Mucosa of stomach (tissue), 1 donor: ENCODE data around the gene DCLK1.

Source experiments
- H3K27me3 ChIP-seq: one replicate; pipeline ENCODE4 v1.7.0; 2013; ENCODE audit warnings: mild to moderate bottlenecking, low read length; ENCODE audit not compliant: control insufficient read depth, insufficient read depth
- H3K36me3 ChIP-seq: one replicate; pipeline ENCODE4 v1.7.0; 2013; ENCODE audit warnings: low read length; ENCODE audit not compliant: control insufficient read depth, insufficient read depth
- H3K4me1 ChIP-seq: one replicate; pipeline ENCODE4 v1.7.0; 2013; ENCODE audit warnings: mild to moderate bottlenecking, low read length; ENCODE audit not compliant: control insufficient read depth, insufficient read depth
- H3K4me3 ChIP-seq: one replicate; pipeline ENCODE4 v1.7.0; 2013; ENCODE audit warnings: low read length
- H3K9ac ChIP-seq: one replicate; pipeline ENCODE4 v1.7.0; 2013; ENCODE audit warnings: mild to moderate bottlenecking, low read length, moderate library complexity
- H3K9me3 ChIP-seq: one replicate; pipeline ENCODE4 v1.7.0; 2013; ENCODE audit warnings: mild to moderate bottlenecking, low read length, moderate library complexity; ENCODE audit not compliant: control insufficient read depth
- donor health status: Pancreatic carcinoma.

DCLK1 gene

GRCh38 chr13:35891507-35892441, 239.4 kb downstream of the DCLK1 start:
- no peaks in the 10 kb centered on the region for H3K27me3 ChIP-seq
- no peaks in the 10 kb centered on the region for H3K36me3 ChIP-seq
- H3K9me3 ChIP-seq, result no peaks in the 10 kb centered on the region
- no peaks in the 10 kb centered on the region for H3K4me1 ChIP-seq
- no peak overlapping the region for H3K9ac ChIP-seq
- H3K4me3 ChIP-seq, result no peak overlapping the region

DNA sequence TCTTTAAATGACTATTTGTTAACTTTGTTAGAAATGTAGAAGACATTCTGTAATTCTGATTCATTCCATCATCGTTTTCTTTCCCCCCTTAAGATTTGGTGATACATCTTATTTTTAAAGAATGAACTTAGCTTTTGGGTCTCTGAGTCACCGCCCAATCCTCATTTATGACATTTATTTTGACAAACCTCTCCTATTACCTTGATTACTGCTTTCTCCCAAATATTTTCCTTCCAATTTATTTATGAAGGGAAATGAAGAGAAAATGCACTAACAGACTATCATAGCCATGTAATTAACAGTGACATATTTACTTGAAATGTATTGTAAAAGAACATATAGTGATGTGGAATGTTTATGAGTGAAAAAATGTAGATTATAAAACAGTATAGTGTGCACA, 241.6 kb downstream of the DCLK1 start:
- Histone ChIP-seq H3K9ac (no peak overlapping the region), H3K4me3 (no peak overlapping the region), H3K36me3 (no peaks in the 10 kb centered on the region), H3K27me3 (no peaks in the 10 kb centered on the region), H3K9me3 (no peaks in the 10 kb centered on the region), H3K4me1 (no peaks in the 10 kb centered on the region)

- H3K27me3 ChIP-seq, result no peaks in the 10 kb centered on the region
- H3K4me3 ChIP-seq, result no peak overlapping the region
- H3K9ac ChIP-seq, result no peak overlapping the region
- H3K4me1 ChIP-seq, result no peaks in the 10 kb centered on the region
- H3K36me3 ChIP-seq, result no peaks in the 10 kb centered on the region
- no peaks in the 10 kb centered on the region for H3K9me3 ChIP-seq
These were observed 242.2 kb downstream of the DCLK1 start for GRCh38 chr13:35888981-35889380.

DNA sequence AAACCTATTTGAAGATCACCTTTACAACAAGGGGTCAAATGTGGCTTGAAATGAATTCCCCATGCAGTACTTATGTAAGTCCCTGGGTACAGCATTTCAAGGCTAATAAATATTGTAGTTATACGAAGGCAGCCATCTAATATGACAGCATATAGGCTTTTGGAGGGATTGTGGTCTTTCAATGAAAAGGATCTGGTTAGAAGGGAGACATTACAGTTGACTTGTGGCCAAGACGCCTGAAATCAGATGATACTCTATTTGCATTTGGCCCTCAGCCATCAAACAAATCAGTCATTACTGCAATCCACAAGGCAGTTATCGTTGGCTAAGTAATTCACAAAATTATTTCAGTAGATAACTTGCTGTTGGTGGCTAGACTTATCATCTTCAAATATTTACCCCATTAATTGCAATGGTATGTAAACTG, 242.7 kb downstream of the DCLK1 start:
- Histone ChIP-seq H3K27me3 (no peaks in the 10 kb centered on the region), H3K36me3 (no peaks in the 10 kb centered on the region), H3K4me1 (no peaks in the 10 kb centered on the region), H3K4me3 (no peak overlapping the region), H3K9me3 (no peaks in the 10 kb centered on the region), H3K9ac (no peak overlapping the region)

- Histone ChIP-seq H3K27me3 (no peaks in the 10 kb centered on the region), H3K4me3 (no peak overlapping the region), H3K36me3 (no peaks in the 10 kb centered on the region), H3K9ac (no peak overlapping the region), H3K9me3 (no peaks in the 10 kb centered on the region), H3K4me1 (no peaks in the 10 kb centered on the region)
These were observed 244.0 kb downstream of the DCLK1 start for GRCh38 chr13:35887115-35887666.

DNA sequence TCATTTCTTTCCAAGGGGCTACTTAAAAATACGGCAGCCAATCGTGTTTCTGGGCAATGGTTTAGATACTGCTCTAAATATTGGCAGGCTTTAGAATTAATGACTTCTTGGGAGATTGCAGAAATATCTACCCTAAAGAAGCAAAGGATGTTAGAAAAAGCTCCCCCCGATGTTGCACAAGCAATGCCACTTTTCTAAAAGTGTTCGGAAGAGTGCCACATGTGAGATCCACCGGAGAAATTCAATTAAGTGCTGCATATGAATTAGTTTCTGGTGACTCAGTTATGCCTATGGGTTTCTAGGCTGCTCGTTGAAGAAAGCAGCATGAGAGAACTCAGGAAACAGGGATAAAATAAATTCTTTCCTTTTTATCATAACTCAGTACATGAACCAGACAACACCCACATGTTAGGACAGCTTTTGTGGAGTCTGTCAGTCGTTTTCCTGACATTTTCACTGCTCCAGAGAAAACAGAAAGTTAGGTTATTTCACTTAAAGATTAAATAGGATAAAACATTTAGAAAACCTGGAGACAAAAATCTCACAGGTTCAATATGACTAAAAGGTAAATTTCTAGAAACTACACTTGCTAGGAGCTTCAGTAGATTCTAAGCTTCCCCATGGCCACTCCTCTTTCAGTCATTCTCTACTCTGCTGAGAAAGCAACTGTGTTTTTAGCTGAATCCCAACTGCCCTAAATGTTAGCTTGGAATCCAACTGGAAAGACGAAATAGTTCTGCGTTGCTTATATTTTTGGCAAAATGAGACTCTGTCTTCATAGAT, 244.7 kb downstream of the DCLK1 start:
- no peaks in the 10 kb centered on the region for H3K4me1 ChIP-seq

GRCh38 chr13:35884211-35884760, 246.9 kb downstream of the DCLK1 start:
- Histone ChIP-seq H3K4me1 (no peaks in the 10 kb centered on the region), H3K9me3 (no peaks in the 10 kb centered on the region), H3K27me3 (no peaks in the 10 kb centered on the region), H3K36me3 (no peaks in the 10 kb centered on the region), H3K9ac (no peak overlapping the region), H3K4me3 (no peak overlapping the region)

More for the DNA sequence above, 244.7 kb downstream of the DCLK1 start:
- Histone ChIP-seq H3K36me3 (no peaks in the 10 kb centered on the region), H3K27me3 (no peaks in the 10 kb centered on the region), H3K9me3 (no peaks in the 10 kb centered on the region), H3K9ac (no peak overlapping the region), H3K4me3 (no peak overlapping the region)

- Histone ChIP-seq H3K9ac (no peak overlapping the region), H3K36me3 (no peaks in the 10 kb centered on the region), H3K4me3 (no peak overlapping the region)
These were observed 248.3 kb downstream of the DCLK1 start for GRCh38 chr13:35882722-35883497.

DNA sequence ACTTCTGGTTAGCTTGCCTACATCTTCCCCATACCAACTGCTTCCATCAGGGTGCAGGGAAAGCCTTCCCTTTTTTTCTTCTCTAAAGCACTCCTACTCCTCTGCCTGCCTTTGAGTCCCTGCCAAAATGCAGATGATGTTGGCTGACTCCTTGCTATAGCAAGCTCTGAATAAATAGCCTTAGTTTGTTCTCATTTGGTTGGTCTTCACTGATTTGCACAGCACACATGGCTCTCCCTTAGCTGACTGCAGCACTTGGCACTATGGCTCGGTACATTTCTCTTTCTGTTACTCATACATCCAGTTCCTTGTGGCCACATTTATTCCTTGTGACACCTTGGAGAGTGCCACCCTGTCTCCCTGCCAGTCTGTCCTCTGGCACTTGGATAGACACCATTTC, 249.8 kb downstream of the DCLK1 start:
- Histone ChIP-seq H3K4me1 (no peaks in the 10 kb centered on the region), H3K27me3 (no peaks in the 10 kb centered on the region), H3K4me3 (no peak overlapping the region), H3K9ac (no peak overlapping the region), H3K9me3 (no peaks in the 10 kb centered on the region), H3K36me3 (no peaks in the 10 kb centered on the region)

More at GRCh38 chr13:35882722-35883497, 248.3 kb downstream of the DCLK1 start:
- Histone ChIP-seq H3K9me3 (no peaks in the 10 kb centered on the region), H3K27me3 (no peaks in the 10 kb centered on the region), H3K4me1 (no peaks in the 10 kb centered on the region)

- Histone ChIP-seq H3K4me3 (no peak overlapping the region), H3K27me3 (no peaks in the 10 kb centered on the region), H3K9me3 (no peaks in the 10 kb centered on the region), H3K9ac (no peak overlapping the region), H3K4me1 (no peaks in the 10 kb centered on the region), H3K36me3 (no peaks in the 10 kb centered on the region)
These were observed 252.1 kb downstream of the DCLK1 start for GRCh38 chr13:35879111-35879510.

GRCh38 chr13:35876601-35877000, 254.6 kb downstream of the DCLK1 start:
- no peaks in the 10 kb centered on the region for H3K4me1 ChIP-seq

More at GRCh38 chr13:35876601-35877000, 254.6 kb downstream of the DCLK1 start:
- H3K4me3 ChIP-seq, result no peak overlapping the region
- no peaks in the 10 kb centered on the region for H3K27me3 ChIP-seq
- H3K9ac ChIP-seq, result no peak overlapping the region
- no peaks in the 10 kb centered on the region for H3K36me3 ChIP-seq
- no peaks in the 10 kb centered on the region for H3K9me3 ChIP-seq
